Hepatocyte (in vitro differentiated cells): Measurements from ENCODE around the gene HYAL2. TPM values are rescaled to one million over a fixed set of nuclear protein-coding genes. Genes with fewer than 3 reads are reported as not detected.

Source experiments
- DNase-seq: peaks from one replicate; pipeline ENCODE4 v3.0.0-alpha.2; 2016; ENCODE audit warnings: low spot score
- H2AFZ ChIP-seq: fragments of 200-600 bp; sonication (generic); 2 replicates; pipeline ENCODE4 v1.6.0; 2016; ENCODE audit warnings: antibody characterized with exemption, mild to moderate bottlenecking
- H3K27ac ChIP-seq: fragments of 200-600 bp; sonication (generic); 2 replicates; pipeline ENCODE4 v1.5.1; 2016; ENCODE audit warnings: mild to moderate bottlenecking
- H3K27me3 ChIP-seq: fragments of 200-600 bp; sonication (generic); 2 replicates; pipeline ENCODE4 v1.6.1; 2016
- H3K36me3 ChIP-seq: fragments of 200-600 bp; sonication (generic); replicated peaks from 2 replicates; pipeline ENCODE4 v1.5.1; 2016; ENCODE audit warnings: low read depth; ENCODE audit not compliant: insufficient read depth
- H3K4me1 ChIP-seq: fragments of 200-600 bp; sonication (generic); 2 replicates; pipeline ENCODE4 v1.5.1; 2016; ENCODE audit warnings: mild to moderate bottlenecking, moderate library complexity; ENCODE audit not compliant: insufficient read depth
- H3K4me2 ChIP-seq: fragments of 200-600 bp; sonication (generic); 2 replicates; pipeline ENCODE4 v1.6.0; 2016
- H3K4me3 ChIP-seq: fragments of 200-600 bp; sonication (generic); 2 replicates; pipeline ENCODE4 v1.5.1; 2016; ENCODE audit warnings: mild to moderate bottlenecking
- H3K79me2 ChIP-seq: fragments of 200-600 bp; sonication (generic); 2 replicates; pipeline ENCODE4 v1.6.0; 2017; ENCODE audit warnings: mild to moderate bottlenecking
- H3K9me2 ChIP-seq: fragments of 200-600 bp; sonication (generic); replicated peaks from 2 replicates; pipeline ENCODE4 v1.6.0; 2017; ENCODE audit warnings: mild to moderate bottlenecking; ENCODE audit not compliant: insufficient read depth
- H3K9me3 ChIP-seq: fragments of 200-600 bp; sonication (generic); 2 replicates; pipeline ENCODE4 v1.5.1; 2016; ENCODE audit warnings: low read depth, mild to moderate bottlenecking
- H4K20me1 ChIP-seq: fragments of 200-600 bp; sonication (generic); 2 replicates; pipeline ENCODE4 v1.6.0; 2016; ENCODE audit warnings: mild to moderate bottlenecking; ENCODE audit not compliant: insufficient read depth, poor library complexity, severe bottlenecking
- CTCF ChIP-seq: fragments of 200-600 bp; sonication (generic); IDR thresholded peaks from 2 replicates; pipeline ENCODE4 v1.5.1; 2016; ENCODE audit warnings: antibody characterized with exemption, mild to moderate bottlenecking; ENCODE audit not compliant: poor library complexity
- EZH2 ChIP-seq: fragments of 200-600 bp; sonication (generic); IDR thresholded peaks from 2 replicates; pipeline ENCODE4 v1.6.1; 2016; ENCODE audit warnings: antibody characterized with exemption, mild to moderate bottlenecking, borderline replicate concordance
- EZH2phosphoT487 ChIP-seq: fragments of 200-600 bp; sonication (generic); IDR thresholded peaks from one replicate; pipeline ENCODE4 v1.6.1; 2018; ENCODE audit warnings: antibody characterized with exemption, mild to moderate bottlenecking, low read depth, moderate library complexity; ENCODE audit not compliant: unreplicated experiment, severe bottlenecking
- WGBS: methylation state at CpG from one replicate; pipeline ENCODE4 v1.1.6; 2016; ENCODE audit warnings: low lambda C conversion rate; ENCODE audit errors: missing lambda C conversion rate; 5-methylcytosine and 5-hydroxymethylcytosine counted together
- polyA plus RNA-seq: library from polyadenylated mRNA; unstranded; fragments of >200 nt; fragmentation: Nextera tagmentation; extraction: Ambion mirVana; gene quantifications from 2 replicates; pipeline ENCODE4 v1.2.1, GENCODE V29; 2016
- total RNA-seq: library from RNA; depleted of rRNA; stranded (reverse); fragments of >200 nt; gene quantifications from 2 replicates; pipeline ENCODE4 v1.2.3, GENCODE V29; 2014

HYAL2 gene
- total and polyA plus RNA-seq, 2 experiments from 2014 or later = 75.4 to 125 TPM

GRCh38 chr3:50299929-50300680 is 22.4 kb downstream of the HYAL2 start:
- Histone ChIP-seq H3K9me2 (no peaks in the 10 kb centered on the region), H3K4me1 (peaks cover 17% of the 10 kb centered on the region), H3K4me3 (peak overlapping the region; percentile 5), H3K79me2 (peaks cover 11% of the 10 kb centered on the region), H4K20me1 (no peaks in the 10 kb centered on the region), H3K27ac (peak overlapping the region; percentile 94), H2AFZ (peak overlapping the region; percentile 23), H3K36me3 (no peaks in the 10 kb centered on the region), H3K9me3 (no peaks in the 10 kb centered on the region), H3K27me3 (no peaks in the 10 kb centered on the region), H3K4me2 (peak overlapping the region; percentile 79)
- TF ChIP-seq EZH2 (no peak), CTCF (no peak), EZH2phosphoT487 (no peak)
- no peak for DNase-seq
- 71% methylated on average over 12 of the region's 12 CpGs for WGBS

- 3% methylated on average over 12 of the region's 12 CpGs for WGBS
Observed at GRCh38 chr3:50299638-50299928, 23.0 kb downstream of the HYAL2 start.

DNA sequence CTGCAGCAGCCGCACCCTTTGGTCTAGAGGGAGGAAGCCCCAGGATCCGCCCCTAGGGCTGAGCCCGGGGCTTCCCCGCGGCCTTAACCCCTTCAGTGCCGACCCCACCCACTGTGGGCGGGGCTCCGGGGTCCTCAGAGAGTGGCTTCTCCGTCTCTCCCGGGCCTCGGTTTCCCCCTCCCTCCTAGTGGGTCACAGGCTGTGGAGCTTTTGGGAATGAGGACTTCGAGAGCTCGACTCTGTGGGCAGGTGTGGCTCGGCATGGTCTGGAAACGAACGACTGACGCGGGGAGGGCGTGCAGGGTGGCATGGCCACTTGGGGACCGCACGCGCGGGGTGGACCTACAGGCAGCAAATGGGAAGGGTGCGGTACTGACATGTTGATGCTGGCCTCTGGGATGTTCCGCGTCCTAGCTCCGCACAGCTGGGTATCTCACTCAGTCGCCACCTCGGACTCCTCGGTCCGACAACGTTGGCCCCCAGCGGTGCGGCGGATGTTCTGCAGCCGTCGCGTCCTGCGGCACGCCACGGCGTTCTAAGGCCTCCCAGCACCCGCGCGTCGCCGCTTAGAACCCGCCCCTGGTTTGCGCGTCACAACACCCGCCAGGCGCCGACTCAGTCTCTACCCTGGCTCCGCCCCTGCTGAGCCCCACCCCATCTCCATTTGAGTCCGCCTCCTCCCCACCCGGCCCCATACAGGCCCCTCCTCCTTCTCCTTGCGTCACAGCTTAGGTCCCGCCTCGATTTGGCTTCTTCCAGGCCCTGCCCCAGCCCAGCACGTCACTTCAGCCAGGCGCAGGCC is 23.5 kb downstream of the HYAL2 start, which contains the start of the genes HYAL3 and NAA80:
Gene HYAL3, minus strand, starts transcription at position 570 of the 802 bp plus-strand sequence. CDS start 3,803 bp downstream, outside the sequence.
Gene NAA80, minus strand, starts transcription at position 570 of the 802 bp plus-strand sequence. CDS start 1,942 bp downstream, outside the sequence.
- Histone ChIP-seq H4K20me1 (no peaks in the 10 kb centered on the region), H3K4me3 (peak within 1 kb of the TSS; percentile 52), H3K9me2 (no peaks in the 10 kb centered on the region), H3K27ac (peak within 1 kb of the TSS; percentile 94), H2AFZ (peak within 1 kb of the TSS; percentile 45), H3K4me1 (peaks cover 17% of the 10 kb centered on the region), H3K79me2 (peaks cover 11% of the 10 kb centered on the region), H3K9me3 (no peaks in the 10 kb centered on the region), H3K36me3 (no peaks in the 10 kb centered on the region), H3K4me2 (peak within 1 kb of the TSS; percentile 93), H3K27me3 (no peaks in the 10 kb centered on the region)
- TF ChIP-seq CTCF (peak; percentile 30), EZH2 (no peak), EZH2phosphoT487 (no peak)
- DNase-seq = peak; percentile 100
- 1% methylated on average over 54 of the region's 61 CpGs for WGBS

More at GRCh38 chr3:50299638-50299928, 23.0 kb downstream of the HYAL2 start:
- Histone ChIP-seq H3K79me2 (peaks cover 11% of the 10 kb centered on the region), H3K27ac (peak overlapping the region; percentile 94), H3K4me1 (peaks cover 17% of the 10 kb centered on the region), H3K36me3 (no peaks in the 10 kb centered on the region), H3K27me3 (no peaks in the 10 kb centered on the region), H3K4me3 (peak overlapping the region; percentile 5), H4K20me1 (no peaks in the 10 kb centered on the region), H3K4me2 (peak overlapping the region; percentile 79), H3K9me3 (no peaks in the 10 kb centered on the region), H2AFZ (peak overlapping the region; percentile 23), H3K9me2 (no peaks in the 10 kb centered on the region)
- DNase-seq = no peak
- TF ChIP-seq EZH2phosphoT487 = no peak
- TF ChIP-seq CTCF = no peak
- TF ChIP-seq EZH2 = no peak
